HepG2 (cell line): ENCODE measurements around the gene DHX8. TPM values are rescaled to one million over a fixed set of nuclear protein-coding genes. Genes with fewer than 3 reads are reported as not detected.

Source experiments
- CENPT ChIP-seq: sonication (generic); formaldehyde crosslinking; IDR thresholded peaks from 2 replicates; pipeline ENCODE4 v1.8.0; 2022; ENCODE audit warnings: low read depth, mild to moderate bottlenecking, moderate library complexity, missing genetic modification reagents
- CREB1 ChIP-seq, 2 experiments: fragments of 450-650 bp in 1 of 2; IDR thresholded peaks; 2 replicates each; pipeline ENCODE4 v1.6.1; 2016 to 2017; ENCODE audit warnings: control low read depth in 1 of 2, mild to moderate bottlenecking in 1 of 2, missing compliant biosample characterization in 1 of 2, missing genetic modification characterization in 1 of 2
- DMTF1 ChIP-seq: sonication (generic); formaldehyde crosslinking; IDR thresholded peaks from 2 replicates; pipeline ENCODE4 v1.4.0; 2020; ENCODE audit warnings: mild to moderate bottlenecking, missing genetic modification reagents
- HES4 ChIP-seq: sonication (generic); formaldehyde crosslinking; IDR thresholded peaks from 2 replicates; pipeline ENCODE4 v1.9.0; 2021; ENCODE audit warnings: mild to moderate bottlenecking, missing genetic modification reagents, borderline replicate concordance
- HIVEP1 ChIP-seq: sonication (generic); formaldehyde crosslinking; IDR thresholded peaks from 2 replicates; pipeline ENCODE4 v1.4.0; 2020; ENCODE audit warnings: mild to moderate bottlenecking, missing genetic modification reagents
- IRF9 ChIP-seq: sonication (generic); formaldehyde crosslinking; IDR thresholded peaks from 2 replicates; pipeline ENCODE4 v1.8.0; 2022; ENCODE audit warnings: missing genetic modification reagents, mild to moderate bottlenecking, borderline replicate concordance
- IRX3 ChIP-seq: sonication (generic); formaldehyde crosslinking; IDR thresholded peaks from 2 replicates; pipeline ENCODE4 v1.8.1; 2023; ENCODE audit warnings: mild to moderate bottlenecking, low read depth, missing genetic modification reagents, borderline replicate concordance
- JARID2 ChIP-seq: sonication (generic); formaldehyde crosslinking; IDR thresholded peaks from 2 replicates; pipeline ENCODE4 v1.8.1; 2023; ENCODE audit warnings: missing genetic modification reagents, inconsistent platforms; ENCODE audit not compliant: insufficient replicate concordance
- MED8 ChIP-seq: sonication (generic); formaldehyde crosslinking; IDR thresholded peaks from 2 replicates; pipeline ENCODE4 v1.8.1; 2023; ENCODE audit warnings: mild to moderate bottlenecking, missing genetic modification reagents; ENCODE audit not compliant: insufficient replicate concordance
- RARA ChIP-seq: IDR thresholded peaks from 2 replicates; pipeline ENCODE4 v1.6.1; 2016; ENCODE audit warnings: missing genetic modification reagents, missing compliant biosample characterization
- REXO4 ChIP-seq: sonication (generic); formaldehyde crosslinking; IDR thresholded peaks from 2 replicates; pipeline ENCODE4 v1.8.0; 2022; ENCODE audit warnings: missing genetic modification reagents, mild to moderate bottlenecking, borderline replicate concordance
- RFXANK ChIP-seq: IDR thresholded peaks from 2 replicates; pipeline ENCODE4 v1.6.1; 2016
- SMC3 ChIP-seq: IDR thresholded peaks from 2 replicates; pipeline ENCODE4 v1.6.1; 2011; ENCODE audit warnings: low read length, improper control_type of control experiment
- TBX3 ChIP-seq: fragments of 450-650 bp; IDR thresholded peaks from 2 replicates; pipeline ENCODE4 v1.6.1; 2017; ENCODE audit warnings: antibody characterized with exemption, mild to moderate bottlenecking, inconsistent platforms, borderline replicate concordance
- ZEB1 ChIP-seq: IDR thresholded peaks from 2 replicates; pipeline ENCODE4 v1.6.1; 2012; ENCODE audit warnings: mild to moderate bottlenecking, low read depth, inconsistent platforms; ENCODE audit not compliant: insufficient replicate concordance
- ZFP91 ChIP-seq: sonication (generic); formaldehyde crosslinking; IDR thresholded peaks from 2 replicates; pipeline ENCODE4 v1.9.0; 2022; ENCODE audit warnings: missing genetic modification reagents, mild to moderate bottlenecking, borderline replicate concordance
- ZNF317 ChIP-seq: sonication (generic); formaldehyde crosslinking; IDR thresholded peaks from 2 replicates; pipeline ENCODE4 v1.5.0; 2020; ENCODE audit warnings: mild to moderate bottlenecking, missing genetic modification reagents
- ZNF44 ChIP-seq: sonication (generic); formaldehyde crosslinking; IDR thresholded peaks from 2 replicates; pipeline ENCODE4 v1.5.1; 2020; ENCODE audit warnings: mild to moderate bottlenecking, missing genetic modification reagents
- ZNF563 ChIP-seq: sonication (generic); formaldehyde crosslinking; IDR thresholded peaks from 2 replicates; pipeline ENCODE4 v1.8.0; 2022; ENCODE audit warnings: mild to moderate bottlenecking, moderate library complexity, missing genetic modification reagents
- ZNF710 ChIP-seq: sonication (generic); formaldehyde crosslinking; IDR thresholded peaks from 2 replicates; pipeline ENCODE4 v1.5.0; 2020; ENCODE audit warnings: mild to moderate bottlenecking, missing genetic modification reagents, borderline replicate concordance
- ZNF777 ChIP-seq: sonication (generic); formaldehyde crosslinking; IDR thresholded peaks from 2 replicates; pipeline ENCODE4 v1.4.0; 2020; ENCODE audit warnings: missing genetic modification reagents
- ZSCAN31 ChIP-seq: sonication (generic); formaldehyde crosslinking; IDR thresholded peaks from 2 replicates; pipeline ENCODE4 v1.5.0; 2020; ENCODE audit warnings: low read depth, mild to moderate bottlenecking, missing genetic modification reagents
- polyA plus RNA-seq, 8 experiments: library from polyadenylated mRNA; depleted of rRNA in 3 of 8; stranded (reverse) in 7 of 8; unstranded in 1 of 8; fragments of >200 nt; fragmentation: Illumina TruSeq in 4 of 8; extraction: Trizol in 4 of 8; gene quantifications; 2 replicates each; pipeline versions ENCODE4 v1.2.1 to v1.2.3, GENCODE V29; 2011 to 2016; ENCODE audit warnings: low read depth in 4 of 8, missing spikeins in 1 of 8, mixed read lengths in 1 of 8; ENCODE audit not compliant: insufficient read depth in 1 of 8
- total RNA-seq, 5 experiments: library from RNA; depleted of rRNA; stranded (reverse); fragments of >200 nt; fragmentation: Illumina TruSeq; extraction: Trizol; gene quantifications; 2 replicates each; pipeline ENCODE4 v1.2.3, GENCODE V29; 2016; ENCODE audit warnings: low read depth in 1 of 5

The DHX8 gene
- total and polyA plus RNA-seq, 2 of the 13 experiments (the other 11 are each of a cell fraction or from before 2014, with no cell fraction given): 24.8 to 48.9 TPM

GRCh38 chr17:43449470-43450248 is 34.1 kb upstream of the DHX8 start (continued):
- TF ChIP-seq CREB1 (IDR thresholded peaks at IDR 0.05): 0 out of 2 replicates have a peak, but pooled peaks have one; percentile 10
- peak; percentile 86 for TF ChIP-seq CREB1 (CRISPR knock-in tag; IDR thresholded peaks at IDR 0.05)
- TF ChIP-seq REXO4 (CRISPR knock-in tag): no peak
- TF ChIP-seq ZNF710: peak; percentile 89
- TF ChIP-seq ZNF317: no peak
- TF ChIP-seq CENPT (CRISPR knock-in tag): no peak
- TF ChIP-seq ZNF777 (CRISPR knock-in tag): 0 out of 2 replicates have a peak, but pooled peaks have one; percentile 44
- no peak for TF ChIP-seq JARID2 (CRISPR knock-in tag)
- no peak for TF ChIP-seq IRF9 (CRISPR knock-in tag)
- TF ChIP-seq ZNF44 (CRISPR knock-in tag): peak; percentile 73; the same call in 1 of the 2 replicates
- no peak for TF ChIP-seq IRX3
- peak; percentile 54 for TF ChIP-seq SMC3
- TF ChIP-seq ZNF563: no peak; the same call in 1 of the 2 replicates
- peak; percentile 77 for TF ChIP-seq MED8
- TF ChIP-seq ZSCAN31 (CRISPR knock-in tag): peak; percentile 95
- no peak for TF ChIP-seq DMTF1 (CRISPR knock-in tag)
- peak; percentile 40; the same call in 1 of the 2 replicates for TF ChIP-seq HIVEP1 (CRISPR knock-in tag)
- TF ChIP-seq HES4: no peak
- TF ChIP-seq RARA: peak; percentile 89
- TF ChIP-seq ZEB1: peak; percentile 73
- TF ChIP-seq TBX3: no peak
- peak; percentile 41; the same call in 1 of the 2 replicates for TF ChIP-seq RFXANK (CRISPR knock-in tag)
- TF ChIP-seq ZFP91 (CRISPR knock-in tag): no peak
